Measurements from ENCODE around the gene CERS2. TPM values are rescaled to one million over a fixed set of nuclear protein-coding genes. Genes with fewer than 3 reads are reported as not detected.

The CERS2 gene
- total RNA-seq, 2 donors from 2014 or later, result 117 to 141 TPM

- WGBS, result 74% methylated on average over 17 of the region's 17 CpGs
- no peaks in the 10 kb centered on the region for H3K9me3 ChIP-seq
Observed at GRCh38 chr1:150999051-150999674, 24.5 kb upstream of the CERS2 start.

GRCh38 chr1:150997949-150998348 is 23.3 kb upstream of the CERS2 start:
- H3K4me1 ChIP-seq (replicated peaks), result peaks cover under 1% of the 10 kb centered on the region
- no peak for DNase-seq (ENCODE audit: low spot score)
- H3K27ac ChIP-seq, result no peak overlapping the region
- H3K36me3 ChIP-seq, result peaks cover 9 to 10% of the 10 kb centered on the region in 2 donors
- H3K9me3 ChIP-seq, result no peaks in the 10 kb centered on the region
- no peak overlapping the region for H3K4me3 ChIP-seq
- no peaks in the 10 kb centered on the region for H3K27me3 ChIP-seq (replicated peaks; ENCODE audit: insufficient read depth)
- whole genome bisulfite sequencing, result 64% methylated on average over 5 of the region's 5 CpGs
- no peak for TF ChIP-seq CTCF (IDR thresholded peaks at IDR 0.05)
- no peak for TF ChIP-seq POLR2AphosphoS5 (IDR thresholded peaks at IDR 0.05)
- intact Hi-C loops (cut with DNase I), result no loop called here

More at GRCh38 chr1:150999051-150999674, 24.5 kb upstream of the CERS2 start:
- Histone ChIP-seq H3K27ac (no peak overlapping the region), H3K27me3 (replicated peaks; ENCODE audit: insufficient read depth) (no peaks in the 10 kb centered on the region), H3K4me3 (no peak overlapping the region), H3K36me3 (peaks cover 9 to 10% of the 10 kb centered on the region in 2 donors), H3K4me1 (replicated peaks) (peaks cover 7% of the 10 kb centered on the region)
- intact Hi-C loops (cut with DNase I), result no loop called here
- TF ChIP-seq POLR2AphosphoS5 (IDR thresholded peaks at IDR 0.05) (no peak), CTCF (IDR thresholded peaks at IDR 0.05) (no peak), POLR2A (IDR thresholded peaks at IDR 0.05) (no peak)
- DNase-seq (ENCODE audit: low spot score), result no peak

GRCh38 chr1:150997126-150997872 is 22.7 kb upstream of the CERS2 start:
- intact Hi-C loops (cut with DNase I), result no loop called here
- DNase-seq (ENCODE audit: low spot score), result no peak
- Histone ChIP-seq H3K27ac (no peak overlapping the region), H3K36me3 (peaks cover 9 to 10% of the 10 kb centered on the region in 2 donors), H3K27me3 (replicated peaks; ENCODE audit: insufficient read depth) (no peaks in the 10 kb centered on the region), H3K4me3 (no peak overlapping the region), H3K9me3 (no peaks in the 10 kb centered on the region), H3K4me1 (replicated peaks) (no peaks in the 10 kb centered on the region)
- WGBS, result 79% methylated on average over 20 of the region's 20 CpGs
- TF ChIP-seq POLR2A (IDR thresholded peaks at IDR 0.05) (no peak), POLR2AphosphoS5 (IDR thresholded peaks at IDR 0.05) (no peak), CTCF (IDR thresholded peaks at IDR 0.05) (no peak)

- Histone ChIP-seq H3K4me1 (replicated peaks) (no peaks in the 10 kb centered on the region), H3K27me3 (replicated peaks; ENCODE audit: insufficient read depth) (no peaks in the 10 kb centered on the region), H3K36me3 (peaks cover 9 to 10% of the 10 kb centered on the region in 2 donors), H3K9me3 (no peaks in the 10 kb centered on the region), H3K27ac (peak overlapping the region in 1 of 2 donors; percentile 33), H3K4me3 (no peak overlapping the region)
- 39% methylated on average over 9 of the region's 9 CpGs for WGBS
- intact Hi-C loops (cut with DNase I), result no loop called here
- DNase-seq (ENCODE audit: low spot score), result no peak
- no peak for TF ChIP-seq POLR2A (IDR thresholded peaks at IDR 0.05)
- peak; percentile 55 to 74 (median 67) for TF ChIP-seq CTCF (IDR thresholded peaks at IDR 0.05)
Observed at GRCh38 chr1:150995896-150996295, 21.3 kb upstream of the CERS2 start.

All from prostate gland (tissue), 2 donors.